ENCODE results near the gene IRX1.

GRCh38 chr5:3634061-3634460 lies 38.4 kb downstream of the IRX1 start:
- TF ChIP-seq ZNF232 (CRISPR knock-in tag; IDR thresholded peaks at IDR 0.05; ENCODE audit: borderline replicate concordance) (no peak), ZFP41 (CRISPR knock-in tag; IDR thresholded peaks at IDR 0.05; ENCODE audit: borderline replicate concordance) (no peak), GABPA (IDR thresholded peaks at IDR 0.05; ENCODE audit: low read depth, low read length) (no peak), GABPA (CRISPR knock-in tag; IDR thresholded peaks at IDR 0.05; ENCODE audit: low read depth) (no peak), CTCF (CRISPR knock-in tag; IDR thresholded peaks at IDR 0.05) (no peak), ZFP36L2 (CRISPR knock-in tag; IDR thresholded peaks at IDR 0.05) (no peak), POLR2A (IDR thresholded peaks at IDR 0.05; ENCODE audit: insufficient read depth in 1 of 2, low read depth in 2 of 2, low read length in 2 of 2) (no peak), HDAC6 (IDR thresholded peaks at IDR 0.05; ENCODE audit: low read depth, low read length) (no peak), EZH2 (conservative IDR thresholded peaks at IDR 0.05; ENCODE audit: low read depth, low read length) (no peak)

Data from HepG2 (cell line).